Measurements from ENCODE around the gene TNIK. TPM values are rescaled to one million over a fixed set of nuclear protein-coding genes. Genes with fewer than 3 reads are reported as not detected.

Gene TNIK
- total and polyA plus RNA-seq, 10 of the 15 experiments (the other 5 are each of a cell fraction or from before 2014, with no cell fraction given), result 13.9 to 74.3 (median 48.2) TPM

DNA sequence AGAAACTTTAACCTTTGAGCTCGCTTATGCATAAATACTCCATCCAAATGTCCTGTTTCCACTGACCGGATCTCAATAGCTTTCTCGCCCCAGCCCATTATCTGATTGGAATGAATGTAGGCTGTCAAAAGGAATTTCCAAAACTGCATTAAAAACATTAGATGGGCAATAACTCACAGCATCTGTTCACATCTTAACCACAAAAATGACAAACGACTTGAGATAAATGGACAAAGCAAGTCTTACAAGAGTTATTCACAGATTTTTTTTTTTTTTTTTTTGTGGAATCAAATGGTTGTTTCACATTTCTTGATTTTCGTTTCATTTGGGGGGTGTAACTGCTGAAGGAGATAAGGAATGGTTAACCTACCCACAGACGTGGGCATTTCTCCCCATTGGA is 394.0 kb downstream of the TNIK start:
- ATAC-seq, result no peak
- ChIA-PET CTCF (interaction anchor here (0.6 to 2.0 kb wide), 3 partner anchors 9 to 581 kb away, joined by 3 to 5 read pairs (median 3); no protein-coding TSS in a partner anchor), SMC1A (ENCODE audit: uncharacterized antibody, unreplicated experiment) (interaction anchor here (1.7 to 2.0 kb wide), 2 partner anchors 15 to 71 kb away, joined by 3 to 5 read pairs; no protein-coding TSS in a partner anchor), RAD21 (ENCODE audit: unreplicated experiment) (no interaction called here), POLR2A (no interaction called here)
- intact Hi-C loops (cut with micrococcal nuclease; ENCODE audit: unreplicated experiment) (no loop called here), in situ Hi-C loops (cut with MboI) (no loop called here)
- Histone ChIP-seq H3K27me3 (replicated peaks in 1 of 2; ENCODE audit: control insufficient read depth in 2 of 2, insufficient read depth in 2 of 2, low read length in 1 of 2) (no peaks in the 10 kb centered on the region), H2AFZ (ENCODE audit: control insufficient read depth, low read depth, low read length) (no peak overlapping the region), H3K27ac (ENCODE audit: control insufficient read depth, insufficient read depth) (no peak overlapping the region), H3K9me3 (replicated peaks; ENCODE audit: control insufficient read depth, insufficient read depth, low read length) (no peaks in the 10 kb centered on the region), H4K20me1 (ENCODE audit: control insufficient read depth, insufficient read depth) (no peaks in the 10 kb centered on the region), H3K36me3 (ENCODE audit: control insufficient read depth in 2 of 2, insufficient read depth in 2 of 2, low read length in 1 of 2) (peaks cover 6 to 41% of the 10 kb centered on the region in 2 experiments; a peak in 3 of 4 replicates), H3K4me2 (ENCODE audit: control insufficient read depth, insufficient read depth) (no peak overlapping the region), H3K4me3 (no peak overlapping the region), H3K9ac (ENCODE audit: control insufficient read depth, insufficient read depth, low read length) (no peak overlapping the region), H3K79me2 (ENCODE audit: control insufficient read depth, insufficient read depth, low read length) (no peaks in the 10 kb centered on the region), H3K4me1 (ENCODE audit: control insufficient read depth, insufficient read depth, low read length) (no peaks in the 10 kb centered on the region)
- WGBS (ENCODE audit: insufficient coverage, insufficient replicate concordance, low lambda C conversion rate, missing lambda C conversion rate), result 88% methylated on average over 6 of the region's 6 CpGs
- FAIRE-seq, result no peak
- TF ChIP-seq YBX1 (IDR thresholded peaks at IDR 0.05) (no peak), FOXM1 (IDR thresholded peaks at IDR 0.05; ENCODE audit: low read depth, low read length) (no peak), SMAD1 (IDR thresholded peaks at IDR 0.05; ENCODE audit: low read depth, partially characterized antibody) (no peak), IRF5 (IDR thresholded peaks at IDR 0.05; ENCODE audit: borderline replicate concordance) (no peak), CHD2 (IDR thresholded peaks at IDR 0.05; ENCODE audit: borderline replicate concordance, low read depth, low read length) (no peak), KDM1A (IDR thresholded peaks at IDR 0.05; ENCODE audit: borderline replicate concordance) (no peak), HDGF (IDR thresholded peaks at IDR 0.05) (no peak), HDAC6 (IDR thresholded peaks at IDR 0.05; ENCODE audit: unreplicated experiment) (no peak), SUZ12 (IDR thresholded peaks at IDR 0.05; ENCODE audit: unreplicated experiment) (no peak), RBBP5 (conservative IDR thresholded peaks at IDR 0.05) (no peak), REST (IDR thresholded peaks at IDR 0.05; ENCODE audit: low read depth, low read length) (no peak)
- TF ChIP-seq, protein P1, sequence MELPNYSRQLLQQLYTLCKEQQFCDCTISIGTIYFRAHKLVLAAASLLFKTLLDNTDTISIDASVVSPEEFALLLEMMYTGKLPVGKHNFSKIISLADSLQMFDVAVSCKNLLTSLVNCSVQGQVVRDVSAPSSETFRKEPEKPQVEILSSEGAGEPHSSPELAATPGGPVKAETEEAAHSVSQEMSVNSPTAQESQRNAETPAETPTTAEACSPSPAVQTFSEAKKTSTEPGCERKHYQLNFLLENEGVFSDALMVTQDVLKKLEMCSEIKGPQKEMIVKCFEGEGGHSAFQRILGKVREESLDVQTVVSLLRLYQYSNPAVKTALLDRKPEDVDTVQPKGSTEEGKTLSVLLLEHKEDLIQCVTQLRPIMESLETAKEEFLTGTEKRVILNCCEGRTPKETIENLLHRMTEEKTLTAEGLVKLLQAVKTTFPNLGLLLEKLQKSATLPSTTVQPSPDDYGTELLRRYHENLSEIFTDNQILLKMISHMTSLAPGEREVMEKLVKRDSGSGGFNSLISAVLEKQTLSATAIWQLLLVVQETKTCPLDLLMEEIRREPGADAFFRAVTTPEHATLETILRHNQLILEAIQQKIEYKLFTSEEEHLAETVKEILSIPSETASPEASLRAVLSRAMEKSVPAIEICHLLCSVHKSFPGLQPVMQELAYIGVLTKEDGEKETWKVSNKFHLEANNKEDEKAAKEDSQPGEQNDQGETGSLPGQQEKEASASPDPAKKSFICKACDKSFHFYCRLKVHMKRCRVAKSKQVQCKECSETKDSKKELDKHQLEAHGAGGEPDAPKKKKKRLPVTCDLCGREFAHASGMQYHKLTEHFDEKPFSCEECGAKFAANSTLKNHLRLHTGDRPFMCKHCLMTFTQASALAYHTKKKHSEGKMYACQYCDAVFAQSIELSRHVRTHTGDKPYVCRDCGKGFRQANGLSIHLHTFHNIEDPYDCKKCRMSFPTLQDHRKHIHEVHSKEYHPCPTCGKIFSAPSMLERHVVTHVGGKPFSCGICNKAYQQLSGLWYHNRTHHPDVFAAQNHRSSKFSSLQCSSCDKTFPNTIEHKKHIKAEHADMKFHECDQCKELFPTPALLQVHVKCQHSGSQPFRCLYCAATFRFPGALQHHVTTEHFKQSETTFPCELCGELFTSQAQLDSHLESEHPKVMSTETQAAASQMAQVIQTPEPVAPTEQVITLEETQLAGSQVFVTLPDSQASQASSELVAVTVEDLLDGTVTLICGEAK (IDR thresholded peaks at IDR 0.05; ENCODE audit: borderline replicate concordance), result no peak
- no TSS peak for BruUV-seq (replicated peaks)
- no peak for DNase-seq (ENCODE audit: low read depth, low spot score)

Measured in GM12878 (cell line).